Stimulated activated CD4-positive, alpha-beta T cell treated with anti-CD3 and anti-CD28 coated beads, Interleukin-2, amount 100 ng/mL, for 48 hours (primary cell): ENCODE data around the gene TMEM150A.
"Not testable (repeated sequence)": the region's sequence is repeated elsewhere in the genome, so short reads cannot be mapped to it uniquely, and the experiment has no call there.

Experiments
- DNase-seq, 2 donors: peaks; one replicate each; pipeline ENCODE4 v3.0.0-alpha.2; 2020

TMEM150A gene

GRCh38 chr2:85593023-85593422 lies 9.5 kb downstream of the TMEM150A start:
- DNase-seq, result no peak

GRCh38 chr2:85592299-85592698 lies 10.2 kb downstream of the TMEM150A start:
- DNase-seq, result not testable (repeated sequence)

- no peak for DNase-seq
Observed at GRCh38 chr2:85591563-85591962, 10.9 kb downstream of the TMEM150A start.

- DNase-seq, result no peak
Observed at GRCh38 chr2:85590950-85591349, 11.5 kb downstream of the TMEM150A start.

DNA sequence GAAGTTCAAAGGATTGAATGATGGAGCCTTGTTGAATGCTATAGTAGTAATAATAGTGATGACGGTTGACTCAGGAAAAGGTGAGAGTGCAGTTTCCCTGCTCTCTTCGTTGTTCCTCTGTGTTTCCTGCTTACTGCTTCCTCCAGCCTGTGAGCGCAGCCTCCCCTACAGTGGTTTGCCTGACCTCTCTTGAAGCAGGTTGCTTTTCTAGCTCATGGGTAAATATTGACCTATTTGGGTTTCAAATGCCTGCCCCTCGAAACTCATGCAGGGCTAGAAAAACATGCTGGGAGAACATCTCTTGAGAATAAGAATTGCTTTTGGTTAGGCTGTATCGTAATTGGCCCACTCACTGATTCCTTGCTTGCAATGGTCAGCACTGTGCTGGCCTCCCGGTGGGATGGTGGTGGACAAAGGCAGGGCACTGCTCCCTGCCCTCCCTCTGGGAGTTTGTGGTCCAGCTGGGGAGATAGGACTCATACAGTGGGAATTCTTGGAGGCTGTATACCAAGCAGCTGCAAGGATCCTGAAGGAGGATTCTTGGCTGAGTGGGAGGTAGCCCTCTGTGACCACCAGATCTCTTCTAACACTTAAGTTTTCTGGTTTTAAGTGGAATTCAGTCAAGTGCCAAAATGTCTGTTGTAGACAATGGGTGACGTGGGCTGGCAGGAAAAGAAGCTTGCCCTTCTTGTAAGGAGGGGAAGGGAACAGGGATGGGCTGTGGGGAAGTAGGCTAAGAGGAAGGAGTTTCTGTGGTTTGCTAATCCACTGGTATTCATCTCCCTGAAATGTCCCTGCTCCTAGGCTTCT lies 12.3 kb downstream of the TMEM150A start:
- no peak for DNase-seq

DNA sequence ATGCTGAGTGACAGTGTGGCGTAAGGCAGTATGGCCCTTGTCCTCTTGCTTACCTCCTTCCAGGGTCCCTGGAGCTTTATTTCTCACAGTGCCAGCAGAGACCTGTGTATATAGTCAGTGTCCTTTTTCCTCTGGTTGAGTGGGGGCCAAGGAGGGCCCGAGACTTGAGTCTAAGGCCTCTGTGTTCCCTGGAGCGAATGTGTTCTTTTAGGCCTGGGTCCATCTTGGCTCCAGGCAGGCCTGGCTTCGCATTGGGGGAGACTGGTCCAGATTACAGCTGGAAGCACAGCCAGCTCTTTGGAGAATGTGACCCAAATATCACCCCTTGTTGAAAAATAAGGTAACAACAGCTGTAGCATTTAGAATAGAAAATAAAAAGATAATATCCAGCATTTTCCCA lies 13.3 kb downstream of the TMEM150A start:
- DNase-seq, result no peak

- no peak for DNase-seq
Observed at GRCh38 chr2:85588645-85589044, 13.9 kb downstream of the TMEM150A start.

GRCh38 chr2:85588236-85588635 lies 14.3 kb downstream of the TMEM150A start:
- DNase-seq, result no peak

DNA sequence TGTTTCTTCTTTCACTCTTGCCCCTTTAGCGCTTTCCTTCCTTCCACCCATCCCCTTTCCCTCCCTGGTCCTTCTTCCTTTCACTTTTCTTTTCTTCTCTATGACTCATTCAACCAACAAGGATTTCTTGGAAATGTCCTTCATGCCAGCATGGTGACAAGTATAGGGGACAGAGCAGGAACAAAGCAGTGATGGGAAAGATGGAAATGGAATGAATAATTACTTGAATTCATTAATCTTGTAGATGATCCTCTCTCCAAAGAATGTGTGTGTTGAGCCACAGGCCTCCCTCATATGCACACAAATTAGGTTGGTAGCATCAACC lies 16.8 kb downstream of the TMEM150A start:
- DNase-seq, result no peak

- no peak for DNase-seq
Observed at GRCh38 chr2:85584857-85585780, 17.4 kb downstream of the TMEM150A start.

DNA sequence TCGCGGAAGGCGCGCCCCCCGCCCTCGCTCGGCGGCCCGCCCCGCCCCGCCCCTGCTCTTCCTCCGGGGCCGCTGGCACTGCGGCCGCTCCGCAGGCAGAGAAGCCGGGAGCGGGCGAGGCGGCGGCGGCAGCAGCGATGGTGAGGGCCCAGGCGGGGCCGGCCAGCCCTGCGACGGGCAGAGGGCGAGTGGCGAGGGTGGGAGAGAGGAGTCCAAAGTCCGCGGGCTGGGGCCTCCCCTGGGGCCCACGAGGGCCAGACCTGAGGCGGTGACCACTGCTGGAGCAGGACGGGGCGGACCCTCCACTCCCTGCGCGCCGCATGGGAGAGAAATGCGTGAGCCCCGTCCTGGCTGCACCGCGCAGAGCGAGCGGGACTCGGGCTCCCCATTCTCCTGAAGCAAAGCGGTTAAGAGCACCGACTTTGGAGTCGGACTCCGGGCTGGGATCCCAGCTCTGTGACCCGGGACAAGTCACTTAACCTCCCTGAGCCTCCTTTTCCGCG lies 18.1 kb downstream of the TMEM150A start, which contains the start of gene VAMP5:
Gene VAMP5 (plus strand): TSS at position 78 of the 503 bp plus-strand sequence. CDS start 60 bp downstream, at position 138.
- no peak for DNase-seq

- no peak for DNase-seq
Observed at GRCh38 chr2:85583667-85584353, 18.7 kb downstream of the TMEM150A start.

DNA sequence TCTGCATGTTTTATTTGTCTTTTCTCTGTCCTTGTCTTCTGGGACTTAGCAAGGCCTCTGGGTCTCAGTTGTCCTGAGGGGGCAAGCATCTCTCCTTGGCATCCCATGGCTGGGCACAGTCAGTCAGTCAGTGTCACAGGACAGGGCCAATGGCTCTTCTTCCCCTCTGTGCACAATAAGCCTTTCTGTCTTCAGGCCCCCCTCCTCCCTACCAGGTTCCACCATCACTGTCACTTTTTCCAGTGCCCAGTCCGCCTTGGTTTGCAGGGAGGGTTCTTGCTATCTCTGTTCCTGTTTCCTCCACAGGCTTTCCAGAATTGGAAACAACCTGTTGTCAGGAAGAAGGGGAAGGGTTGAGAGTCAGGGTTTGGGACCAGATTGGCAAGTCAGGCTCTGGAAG lies 20.0 kb downstream of the TMEM150A start:
- DNase-seq, result no peak

DNA sequence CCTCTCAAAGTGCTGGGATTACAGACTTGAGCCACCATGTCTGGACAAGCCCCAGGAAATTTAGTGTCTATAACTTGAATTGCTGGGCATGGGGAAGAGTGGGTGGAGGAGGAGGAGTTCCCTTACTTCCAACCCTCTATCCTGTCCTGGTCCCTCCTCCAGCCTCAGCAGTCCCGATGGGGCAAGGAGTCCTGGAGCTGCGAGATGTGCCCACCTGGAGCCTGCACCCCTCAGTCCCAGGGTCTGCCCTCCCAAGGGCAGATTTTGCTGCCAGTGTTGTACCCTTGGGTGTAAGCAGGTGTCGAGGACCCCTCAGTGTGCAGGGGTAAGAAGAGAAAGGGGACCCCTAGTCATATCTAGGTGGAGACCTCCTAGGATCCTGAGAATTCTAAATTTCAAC lies 22.3 kb downstream of the TMEM150A start:
- no peak for DNase-seq

- DNase-seq, result no peak
Observed at GRCh38 chr2:85579266-85579935, 23.1 kb downstream of the TMEM150A start.

DNA sequence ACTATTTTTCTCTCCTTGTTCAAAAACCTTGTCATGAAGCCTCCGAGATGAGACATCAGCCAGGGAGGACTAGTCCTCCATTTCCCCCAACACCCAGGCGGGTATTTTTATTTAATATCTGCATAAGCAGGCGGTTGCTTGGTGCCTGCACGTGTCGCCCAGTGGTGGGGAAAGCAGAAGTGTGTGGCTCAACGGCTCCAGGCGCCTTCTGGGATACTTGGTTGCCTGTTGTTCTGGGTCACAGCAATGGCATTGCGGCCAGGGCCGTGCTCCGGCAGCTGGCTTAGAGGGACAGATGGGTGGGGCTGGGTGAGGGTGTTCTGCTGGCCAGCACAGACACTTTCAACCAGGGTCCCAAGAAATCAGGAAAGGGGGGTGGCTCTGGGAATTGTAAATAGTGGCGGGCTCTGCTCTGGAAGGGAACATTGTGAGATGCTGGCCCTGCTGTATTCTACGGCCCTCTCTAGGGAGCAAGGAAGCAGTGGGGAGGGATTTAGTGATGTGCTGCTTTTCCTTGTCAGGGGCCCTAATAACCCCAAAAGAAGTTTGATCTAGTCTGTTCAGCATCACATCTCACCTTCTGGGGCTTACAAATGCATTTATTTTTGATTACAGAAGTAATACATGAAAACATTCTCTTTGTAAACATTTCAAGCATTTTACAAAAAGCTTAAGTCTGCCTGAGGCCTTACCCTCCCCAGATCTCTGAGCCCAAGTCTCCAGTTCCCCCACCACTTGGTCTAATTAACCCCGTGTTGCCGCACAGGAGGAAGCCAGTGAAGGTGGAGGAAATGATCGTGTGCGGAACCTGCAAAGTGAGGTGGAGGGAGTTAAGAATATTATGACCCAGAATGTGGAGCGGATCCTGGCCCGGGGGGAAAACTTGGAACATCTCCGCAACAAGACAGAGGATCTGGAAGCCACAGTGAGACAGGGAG lies 24.0 kb downstream of the TMEM150A start:
- no peak for DNase-seq

- peak; percentile 49 to 53 for DNase-seq
Observed at GRCh38 chr2:85577386-85578242, 24.9 kb downstream of the TMEM150A start, which contains the start of gene VAMP8. TSS of gene VAMP8 (plus strand) at chr2:85577586. CDS start at chr2:85577647, 61 bp downstream.

DNA sequence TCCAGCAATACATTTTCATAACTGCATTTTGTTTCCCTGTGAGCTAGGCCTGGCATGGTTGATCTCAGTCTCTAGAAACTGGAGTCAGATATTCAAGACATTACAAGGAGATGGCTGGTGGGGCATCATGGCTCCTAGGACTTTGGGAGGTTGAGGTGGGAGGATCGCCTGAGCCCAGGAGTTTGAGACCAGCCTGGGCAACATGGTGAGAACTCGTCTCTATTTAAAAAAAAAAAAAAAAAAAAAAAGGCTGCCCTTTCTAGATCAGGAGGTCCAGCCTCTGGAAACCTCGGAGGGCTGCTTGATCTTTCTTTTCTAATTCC lies 25.5 kb downstream of the TMEM150A start:
- DNase-seq, result no peak

- no peak for DNase-seq
Observed at GRCh38 chr2:85575739-85576138, 26.8 kb downstream of the TMEM150A start.

DNA sequence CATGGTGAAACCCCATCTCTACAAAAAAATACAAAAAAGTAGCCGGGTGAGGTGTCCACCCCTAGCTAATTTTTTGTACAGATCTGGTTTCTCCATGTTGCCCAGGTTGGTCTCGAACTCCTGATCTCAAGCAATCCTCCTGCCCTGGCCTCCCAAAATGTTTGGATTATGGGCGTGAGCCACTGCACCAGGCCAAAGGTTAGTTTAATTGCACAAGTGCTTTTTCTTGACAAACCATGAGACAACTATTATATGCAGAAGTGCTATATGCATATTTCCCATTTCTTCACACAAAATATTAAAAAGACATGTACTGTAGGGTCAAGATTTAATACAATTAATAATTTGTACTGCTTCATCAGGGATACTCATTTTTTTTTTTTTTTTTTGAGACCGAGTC lies 36.2 kb downstream of the TMEM150A start:
- no peak for DNase-seq
